NOMO-1 (cell line): Measurements from ENCODE around the gene PHOSPHO1.

Experiments
- DNase-seq, 2 experiments: peaks; one replicate each; lab custom pipeline; 2025; ENCODE audit not compliant: unreplicated experiment in 2 of 2; lab: John Stamatoyannopoulos, UW

The PHOSPHO1 gene

DNA sequence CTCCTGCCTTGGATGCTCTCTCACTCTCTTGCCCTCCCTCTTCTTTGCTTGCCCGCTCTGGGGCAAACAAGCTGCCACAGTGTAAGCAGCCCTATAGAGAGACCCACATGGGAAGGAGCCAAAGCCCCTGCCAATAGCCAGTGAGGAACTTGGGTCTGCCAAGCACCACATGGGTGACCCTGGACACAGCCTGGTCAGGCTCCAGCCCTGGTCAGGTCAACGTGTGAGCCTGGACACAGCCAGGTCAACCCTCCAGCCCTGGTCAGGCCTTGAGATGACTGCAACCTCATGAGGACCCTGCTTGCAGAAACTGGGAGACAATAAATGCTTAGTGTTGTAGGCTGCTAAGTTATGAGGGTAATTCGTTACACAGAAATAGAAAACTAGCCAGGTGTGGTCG, 14.3 kb upstream of the PHOSPHO1 start:
- no peak for DNase-seq

DNA sequence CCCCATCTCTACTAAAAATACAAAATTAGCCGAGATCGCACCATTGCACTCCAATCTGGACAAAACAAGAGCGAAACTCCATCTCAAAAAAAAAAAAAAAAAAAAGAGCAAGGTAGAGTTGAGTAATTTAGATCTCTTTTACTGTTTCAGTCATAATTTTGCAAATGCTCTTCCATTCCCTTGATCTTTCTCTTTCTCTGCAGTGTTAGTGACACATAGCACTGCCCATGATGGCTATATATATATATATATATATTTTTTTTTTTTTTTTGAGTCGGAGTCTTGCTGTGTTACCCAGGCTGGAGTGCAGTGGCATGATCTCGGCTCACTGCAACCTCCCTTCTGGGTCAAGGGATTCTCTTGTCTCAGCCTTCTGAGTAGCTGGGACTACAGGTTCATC, 12.2 kb upstream of the PHOSPHO1 start:
- no peak for DNase-seq

DNA sequence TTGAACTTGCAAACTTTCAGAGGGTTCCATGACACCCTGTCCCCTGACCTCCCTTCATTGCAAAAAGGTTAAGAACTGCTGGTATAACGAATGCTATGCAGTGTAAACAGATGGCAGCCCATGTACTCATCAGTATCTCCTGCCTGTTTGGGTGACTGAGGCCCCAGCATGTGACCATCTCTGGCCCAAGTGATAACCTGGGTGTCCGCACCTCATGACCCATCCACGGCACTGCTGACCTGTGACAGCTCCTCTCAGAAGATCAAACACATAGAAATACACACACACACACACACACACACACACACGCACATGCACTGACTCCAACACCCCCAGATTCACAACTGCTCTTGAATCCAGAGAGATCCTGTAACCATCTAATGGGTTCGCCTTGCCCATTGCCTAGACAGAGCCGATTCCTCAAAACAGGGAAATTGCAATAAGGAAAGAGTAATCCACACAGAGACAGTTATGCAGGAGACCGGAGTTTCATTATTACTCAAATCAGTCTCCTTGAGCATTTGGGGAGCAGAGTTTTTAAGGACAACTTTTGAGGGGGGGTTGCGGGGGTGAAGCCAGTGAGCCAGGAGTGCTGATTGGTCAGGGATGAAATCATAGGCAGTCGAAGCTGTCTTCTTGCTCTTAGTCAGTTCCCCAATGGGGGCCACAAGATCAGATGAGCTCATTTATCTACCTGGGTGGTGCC, 11.3 kb upstream of the PHOSPHO1 start:
- DNase-seq, result no peak

DNA sequence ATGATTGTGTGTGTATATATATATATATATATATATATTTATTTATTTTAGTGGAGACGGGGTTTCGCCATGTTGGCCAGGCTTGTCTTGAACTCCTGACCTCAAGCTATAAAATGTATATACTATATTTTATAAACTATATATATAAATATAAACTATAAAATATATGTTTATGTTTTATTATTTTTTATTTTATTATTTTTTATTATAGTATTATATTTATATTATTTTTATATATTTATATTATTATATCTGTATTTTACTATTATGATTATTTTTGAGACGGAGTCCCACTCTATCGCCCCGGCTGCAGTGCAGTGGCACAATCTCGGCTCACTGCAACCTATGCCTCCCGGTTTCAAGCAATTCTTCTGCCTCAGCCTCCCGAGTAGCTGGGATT, 10.5 kb upstream of the PHOSPHO1 start:
- no peak for DNase-seq

DNA sequence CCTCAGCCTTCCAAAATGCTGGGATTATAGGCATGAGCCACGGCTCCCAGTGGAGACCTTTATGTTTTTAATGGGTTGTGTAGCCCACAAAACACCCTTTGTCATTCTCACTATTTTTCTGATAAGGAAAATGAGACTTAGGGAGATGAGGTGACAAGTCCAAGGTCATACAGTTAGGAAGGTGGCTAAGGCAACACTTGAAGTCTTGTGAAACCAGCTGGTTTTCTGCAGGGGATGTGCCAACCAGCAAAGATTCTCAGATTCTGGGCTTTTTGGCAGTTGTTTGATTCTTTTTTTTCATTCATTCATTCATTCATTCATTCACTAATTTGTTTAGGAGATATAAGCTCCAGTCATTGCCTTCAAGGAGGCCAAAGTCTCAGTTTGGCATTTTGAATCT, 10.0 kb upstream of the PHOSPHO1 start:
- no peak for DNase-seq

DNA sequence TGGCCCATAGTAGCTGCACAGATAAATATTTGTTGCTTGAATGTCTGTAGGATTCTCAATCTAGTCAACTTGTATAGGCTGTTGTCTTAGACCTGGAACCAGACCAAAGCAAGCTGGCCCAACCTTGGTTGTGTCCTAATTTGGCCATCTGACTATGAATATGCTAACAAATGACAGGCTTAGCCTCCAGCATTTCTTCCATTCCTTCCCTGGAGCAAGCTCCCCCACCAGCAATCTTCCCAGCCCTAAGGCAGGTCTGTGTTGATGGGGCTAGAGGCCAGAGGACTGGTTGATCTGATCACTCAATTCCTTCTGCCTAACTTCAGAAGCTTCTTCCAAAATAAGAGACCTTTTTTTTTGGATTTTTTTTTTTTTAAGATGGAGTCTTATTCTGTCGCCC, 9.4 kb upstream of the PHOSPHO1 start:
- DNase-seq, result no peak

DNA sequence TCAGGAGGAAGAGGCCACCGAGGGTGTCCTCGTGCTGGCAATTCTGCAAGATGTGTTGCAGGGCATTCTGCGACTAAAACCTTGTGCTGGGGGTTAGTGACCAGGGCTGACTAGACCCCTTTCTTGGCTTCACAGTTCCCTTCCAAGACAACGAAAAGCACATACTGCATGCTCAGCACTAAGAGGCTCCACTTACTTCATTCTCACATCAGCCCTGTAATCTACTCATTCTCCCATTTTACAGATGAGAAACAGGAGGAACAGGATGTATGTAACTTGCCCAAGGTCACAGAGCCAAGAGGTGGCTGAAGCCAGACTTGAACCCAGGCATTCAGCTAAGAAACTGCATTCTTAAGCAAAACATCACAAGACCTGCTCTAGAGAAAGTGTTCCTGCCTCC, 5.3 kb upstream of the PHOSPHO1 start:
- no peak for DNase-seq

DNA sequence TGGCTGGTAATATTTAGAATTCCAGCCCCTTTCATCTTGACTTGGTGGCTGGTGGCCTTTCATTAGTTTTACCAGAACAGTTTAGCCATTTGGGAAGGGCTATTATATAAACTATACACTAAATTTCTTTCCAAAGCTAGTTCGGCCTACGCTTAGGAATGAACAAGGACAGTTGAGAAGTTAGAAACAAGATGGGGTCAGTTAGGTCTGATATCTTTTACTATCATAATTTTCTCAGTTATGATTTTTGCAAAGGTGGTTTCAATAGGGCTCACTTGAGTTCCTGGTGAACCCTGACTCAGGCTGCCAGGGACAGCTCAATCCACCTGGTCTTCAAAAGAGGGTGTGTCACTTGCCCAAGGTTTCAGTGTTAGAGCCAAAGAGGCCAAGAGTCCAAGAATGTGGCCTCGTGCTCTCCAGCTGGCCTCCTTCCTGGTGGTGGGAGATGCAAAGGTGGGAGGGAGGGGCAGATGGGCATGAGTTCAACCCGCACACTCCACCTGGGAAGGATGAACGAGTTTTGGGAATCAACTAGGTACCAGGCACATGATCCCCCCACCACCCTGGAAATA, 4.0 kb upstream of the PHOSPHO1 start:
- DNase-seq, result no peak

DNA sequence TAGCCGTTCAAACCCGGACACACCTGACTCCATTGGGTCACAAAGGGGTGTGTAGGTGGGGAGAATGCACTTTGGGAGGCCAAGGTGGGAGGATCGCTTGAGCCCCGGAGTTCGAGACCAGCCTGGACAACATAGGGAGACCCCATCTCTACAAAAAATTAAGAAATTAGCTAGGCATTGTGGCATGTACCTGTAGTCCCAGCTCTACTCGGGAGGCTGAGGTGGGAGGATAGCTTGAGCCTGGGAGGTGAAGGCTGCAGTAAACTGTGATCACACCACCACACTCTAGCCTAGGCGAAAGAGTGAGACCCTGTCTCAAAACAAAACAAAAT, 942 bp upstream of the PHOSPHO1 start:
- DNase-seq, result no peak

DNA sequence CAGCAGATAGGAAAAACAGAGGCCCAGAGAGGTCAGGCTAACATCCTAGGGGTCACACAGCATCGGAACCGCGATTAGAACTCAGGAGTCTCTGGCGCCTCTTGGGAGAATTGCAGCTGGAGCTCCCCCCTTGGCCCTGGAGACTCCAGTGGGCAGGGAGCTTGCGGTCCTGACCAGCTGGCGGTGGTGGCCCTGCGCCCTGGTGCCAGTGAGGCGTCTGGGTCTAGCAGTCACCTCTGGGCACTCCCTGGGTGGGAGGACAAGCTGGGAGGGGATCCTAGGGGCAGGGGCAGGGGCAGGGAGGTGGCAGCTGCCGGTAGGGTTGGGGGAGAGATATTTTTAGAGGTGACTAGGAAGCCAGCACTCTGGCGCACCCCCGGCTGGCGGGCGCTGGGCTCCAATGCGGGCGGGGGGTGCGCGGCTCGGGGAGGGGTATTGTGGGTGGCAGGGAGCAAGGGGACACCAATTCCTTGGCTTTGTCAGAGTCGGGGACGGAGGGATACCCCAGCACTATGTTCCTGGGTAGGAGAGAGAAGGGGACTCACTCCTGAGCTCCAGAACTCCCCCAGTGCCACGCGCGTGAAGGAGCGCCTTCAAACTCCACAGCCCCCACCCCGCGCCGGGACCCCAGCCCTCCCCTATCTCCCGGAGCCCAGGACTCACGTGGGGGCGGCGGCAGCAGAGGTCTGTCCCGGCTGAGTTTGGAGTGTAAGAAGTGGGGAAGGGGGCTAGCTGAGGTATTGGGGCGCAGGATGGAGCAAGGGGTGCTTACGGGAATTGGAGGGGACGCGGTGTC, 584 bp downstream of the PHOSPHO1 start:
- DNase-seq, result no peak

DNA sequence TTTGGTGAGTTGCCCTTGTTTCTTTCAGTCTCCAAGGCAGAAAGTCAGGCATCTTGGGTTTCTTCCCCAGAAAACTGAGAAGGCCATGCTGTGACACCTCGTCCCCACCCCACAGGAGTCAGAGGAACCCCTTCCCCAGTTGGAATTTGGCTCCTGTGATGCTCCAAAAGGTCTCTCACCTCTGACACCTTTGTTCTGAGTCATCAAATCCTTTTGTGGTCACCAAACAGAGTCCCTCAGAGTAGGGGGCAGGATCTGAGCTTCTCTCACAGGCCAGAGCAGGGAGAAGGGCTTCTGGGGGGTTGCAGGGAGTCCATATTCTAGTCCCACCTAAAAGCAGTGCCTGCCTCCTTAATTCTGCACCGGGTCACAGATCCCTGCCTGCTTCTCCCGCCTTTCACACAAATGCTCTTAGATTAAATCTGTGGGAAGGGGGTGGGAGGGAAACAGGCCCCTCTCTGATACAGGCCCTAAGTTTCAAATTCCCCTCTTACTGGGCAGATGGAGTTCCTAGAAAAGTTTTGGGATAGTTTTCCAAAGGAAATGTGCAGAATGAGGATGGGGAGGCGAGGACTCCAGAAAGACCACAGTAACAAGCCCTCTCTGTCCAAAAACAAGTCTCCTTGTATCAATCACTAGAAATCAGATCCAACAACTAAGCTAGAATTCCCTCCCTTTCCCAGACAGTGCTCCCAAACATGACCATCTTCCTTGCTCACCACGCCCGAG, 1.3 kb downstream of the PHOSPHO1 start:
- DNase-seq, result no peak

DNA sequence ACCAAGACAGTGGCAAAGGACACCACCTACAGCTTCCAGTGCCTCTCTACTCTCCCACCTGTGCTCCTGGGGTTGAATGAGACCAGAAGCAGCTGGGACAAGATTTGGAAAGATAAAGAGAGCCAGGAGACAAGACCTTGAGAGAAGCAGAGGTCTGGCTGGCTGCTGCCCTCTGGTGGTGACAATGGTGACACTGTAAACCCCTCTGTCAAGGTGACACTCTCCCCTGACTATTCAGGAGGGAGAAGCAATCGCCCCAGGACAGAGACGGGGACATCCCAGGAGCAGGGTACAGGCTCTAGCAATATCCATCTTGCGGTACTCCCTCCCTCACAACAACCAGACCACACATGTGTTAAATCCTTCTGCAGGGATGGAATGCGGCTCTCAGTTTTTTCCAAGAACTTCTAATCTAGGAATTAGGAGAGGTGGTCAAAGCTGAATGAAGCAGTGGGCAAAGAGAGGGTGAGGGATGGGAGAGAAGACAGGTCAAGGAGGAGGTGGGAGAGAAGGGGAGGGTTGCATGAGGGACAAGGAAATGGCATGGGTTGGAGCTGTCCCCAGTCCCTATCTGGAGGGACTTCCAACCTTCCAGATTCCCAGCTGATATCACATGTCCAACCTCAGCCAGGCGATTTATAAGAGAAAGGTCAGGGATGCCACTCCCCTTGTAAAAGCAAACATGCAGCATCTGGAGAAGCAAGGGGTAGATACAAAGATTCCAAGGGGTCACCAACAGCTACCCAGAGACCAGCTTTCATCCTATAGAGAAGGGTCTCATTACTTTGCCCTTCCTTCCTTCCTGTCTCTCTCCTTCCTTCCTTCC, 2.9 kb downstream of the PHOSPHO1 start:
- peak in 1 of 2 experiments; percentile 65 for DNase-seq

DNA sequence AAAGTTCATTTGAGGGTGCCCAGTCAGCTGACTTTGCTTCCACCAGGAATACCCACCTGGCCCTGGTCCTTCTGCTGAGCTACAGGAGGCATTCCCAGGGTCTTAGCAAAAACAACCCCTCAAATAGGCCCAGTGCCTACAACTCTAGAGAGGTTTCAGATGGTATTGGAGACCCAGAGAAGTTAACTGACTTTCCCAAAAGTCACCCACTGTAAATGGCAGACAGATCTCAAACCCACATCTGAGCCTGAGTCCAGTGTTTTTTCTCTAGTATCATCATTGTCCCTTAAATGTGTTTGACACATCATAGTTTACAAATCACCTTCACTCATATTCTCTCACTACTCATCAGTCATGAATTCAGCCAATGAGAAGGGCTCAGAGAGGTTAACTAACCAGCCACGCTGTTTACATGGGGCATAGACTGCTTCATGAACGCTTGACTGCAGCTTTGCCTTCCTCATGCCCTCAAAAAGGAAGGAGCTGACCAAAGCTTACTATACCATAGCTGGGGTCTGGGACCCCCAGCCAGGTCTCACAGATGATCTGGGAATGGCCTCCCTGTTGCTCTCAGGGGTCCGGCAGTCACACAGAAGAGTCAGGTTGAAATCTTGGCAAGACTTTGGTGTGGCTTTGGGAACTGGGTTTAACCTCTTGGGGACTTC, 3.7 kb downstream of the PHOSPHO1 start:
- no peak for DNase-seq

DNA sequence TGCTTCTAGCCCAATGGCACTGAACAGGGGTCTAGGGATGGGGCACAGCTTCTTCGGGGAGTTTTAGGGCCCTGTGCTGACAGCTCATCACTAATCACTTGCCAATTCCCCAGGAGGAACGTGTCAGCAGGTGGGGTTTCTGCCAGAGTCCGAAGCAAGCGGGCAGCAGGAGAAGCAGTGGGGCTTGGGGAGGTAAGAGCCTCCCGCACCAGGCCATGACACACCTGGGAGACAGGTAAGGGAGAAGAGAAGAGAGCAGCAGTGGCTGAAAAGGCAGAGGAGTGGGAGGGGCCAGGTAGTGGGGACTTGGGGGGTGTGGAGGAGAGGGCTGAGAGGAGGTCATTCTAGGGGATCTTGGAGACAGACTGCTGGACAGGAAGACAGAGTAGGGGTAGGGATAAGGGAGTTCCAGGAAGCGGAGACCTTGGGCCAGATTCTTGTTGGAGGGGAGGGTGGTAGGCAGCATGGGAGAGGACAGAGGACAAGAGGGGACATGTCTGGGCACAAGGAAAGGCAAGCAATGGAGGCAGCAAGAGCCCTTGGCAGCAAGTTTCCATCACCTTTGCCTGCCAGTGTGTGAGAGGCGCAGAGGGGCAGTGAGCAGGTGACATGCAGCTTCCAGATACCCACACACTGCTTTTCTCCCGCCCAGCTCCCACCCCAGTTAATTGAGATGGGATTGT, 4.9 kb downstream of the PHOSPHO1 start:
- DNase-seq, result no peak

DNA sequence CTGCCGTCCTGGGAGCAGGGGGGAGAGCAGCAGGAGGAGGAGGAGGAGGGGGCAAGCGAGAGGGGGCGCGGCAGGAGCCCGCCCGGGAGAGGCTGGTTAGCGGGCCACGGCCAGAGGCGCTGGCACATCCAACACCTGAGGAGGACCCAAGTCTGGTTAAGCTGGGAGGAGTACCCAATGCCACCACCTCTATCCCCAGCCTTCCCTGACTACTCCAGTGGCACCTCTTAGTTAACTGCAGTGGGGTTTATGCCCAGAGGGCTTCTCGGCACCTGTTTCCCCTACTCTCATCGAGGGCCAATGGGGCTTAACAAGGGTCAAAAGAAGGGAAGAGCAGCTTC, 5.6 kb downstream of the PHOSPHO1 start:
- DNase-seq, result no peak

DNA sequence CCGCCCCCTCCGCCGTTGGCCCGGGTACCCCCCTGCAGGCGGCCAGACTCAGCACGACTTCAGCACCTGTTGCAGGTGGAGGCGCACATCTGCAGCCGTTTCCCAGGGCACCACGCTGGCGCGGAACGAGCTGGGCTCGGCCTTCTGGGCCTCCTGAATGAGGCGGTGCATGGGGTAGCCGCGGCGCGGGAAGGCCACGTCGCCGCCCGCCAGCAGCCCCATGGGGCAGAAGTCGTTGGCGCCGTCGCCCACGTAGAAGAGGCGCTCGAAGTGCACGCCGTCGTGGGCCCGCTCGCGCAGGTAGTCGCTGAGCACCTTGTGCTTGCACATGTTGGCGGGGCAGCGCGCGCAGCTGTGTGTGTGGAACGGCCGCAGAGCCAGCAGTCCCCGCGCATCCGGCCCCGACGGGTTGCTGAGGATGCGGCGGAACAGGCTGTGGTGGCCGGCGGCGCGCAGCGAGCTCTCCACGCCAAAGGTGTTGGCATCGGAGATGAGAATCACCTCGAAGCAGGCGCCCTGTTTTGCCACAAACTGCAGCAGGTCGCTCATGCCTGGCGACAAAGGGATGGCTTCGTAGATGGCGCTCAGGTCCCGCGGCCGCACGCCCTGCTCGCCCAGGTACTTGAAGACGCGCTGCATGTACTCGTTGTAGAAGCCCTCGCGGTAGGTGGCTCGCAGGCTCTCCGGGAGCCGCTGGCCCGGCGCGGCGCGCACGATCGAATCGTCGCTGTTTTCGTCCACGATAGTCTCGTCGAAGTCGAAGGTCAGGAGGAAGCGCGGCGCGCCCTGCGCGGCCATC, 6.2 kb downstream of the PHOSPHO1 start:
- no peak for DNase-seq

DNA sequence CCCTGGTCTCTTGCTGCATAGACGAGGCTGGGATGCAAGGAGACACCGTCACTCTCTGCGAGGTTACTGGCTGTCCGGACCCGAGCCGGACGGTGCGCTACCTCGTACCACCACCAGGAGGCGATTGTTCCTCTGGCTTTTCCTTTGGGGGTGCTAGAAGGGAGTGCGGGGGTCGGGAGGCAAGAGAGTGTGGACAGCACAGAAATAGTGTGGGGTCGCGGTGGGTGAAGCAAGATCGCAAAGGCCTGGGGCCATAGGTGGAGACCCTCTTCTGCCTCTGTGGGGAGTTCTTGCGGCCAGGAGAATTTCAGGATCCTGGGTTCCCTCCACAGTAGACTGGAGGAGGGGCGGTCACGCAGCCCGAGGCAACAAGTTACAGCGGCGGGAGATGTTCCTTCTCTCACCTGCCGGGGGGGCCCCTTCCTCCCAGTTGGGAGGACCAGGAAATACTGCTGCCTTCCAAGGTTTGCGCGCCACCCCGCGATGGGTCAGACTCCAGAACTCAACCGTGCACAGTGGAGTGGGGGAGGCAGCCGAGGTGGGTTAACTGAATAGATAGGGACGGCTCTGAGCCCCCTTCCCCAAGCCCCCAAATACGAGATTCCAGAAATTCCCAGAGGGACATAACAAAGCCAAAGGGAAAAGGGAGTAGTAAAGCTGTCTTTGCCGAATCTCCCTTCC, 6.9 kb downstream of the PHOSPHO1 start:
- DNase-seq, result peak; percentile 15 to 17

DNA sequence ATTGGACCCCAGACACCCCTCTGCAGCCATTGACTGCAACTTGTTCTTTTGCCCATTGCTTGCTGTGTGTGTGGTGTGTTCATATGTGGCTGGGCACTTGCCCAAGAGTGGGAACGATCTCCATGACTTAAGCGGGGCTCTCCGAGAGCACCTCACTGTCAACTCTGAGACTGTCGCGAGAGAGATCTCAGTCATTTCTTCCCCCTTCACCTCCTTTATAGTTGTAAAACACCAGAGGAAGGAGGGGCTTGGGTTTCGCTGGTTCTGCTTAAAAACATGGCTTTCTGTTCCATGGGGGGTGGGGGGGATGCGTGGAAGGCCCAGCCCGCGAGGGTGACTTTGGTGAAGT, 7.4 kb downstream of the PHOSPHO1 start:
- no peak for DNase-seq
